Omental fat pad (tissue), 4 donors: ENCODE results near the gene IL6R. TPM values are rescaled to one million over a fixed set of nuclear protein-coding genes. Genes with fewer than 3 reads are reported as not detected.

Source experiments
- ATAC-seq: fragments of 150-250 bp; one replicate; pipeline ENCODE4 v1.9.1; 2016; ENCODE audit warnings: mild to moderate bottlenecking, moderate library complexity; ENCODE audit not compliant: low FRiP score
- DNase-seq: peaks from one replicate; pipeline ENCODE4 v3.0.0-alpha.2; 2019; ENCODE audit warnings: low spot score
- CTCF ChIP-seq, 3 donors: fragments of 450-650 bp; IDR thresholded peaks; one replicate each; pipeline ENCODE4 v1.5.1; 2016 to 2017; ENCODE audit warnings: antibody characterized with exemption in 3 of 3, mild to moderate bottlenecking in 3 of 3, moderate library complexity in 2 of 3
- total RNA-seq, 4 donors: library from RNA; depleted of rRNA; stranded (reverse); fragments of >200 nt; gene quantifications; one replicate each; pipeline ENCODE4 v1.1.0, GENCODE V29; 2016

Gene IL6R
- total RNA-seq, 4 donors from 2014 or later = 41.1 to 98.1 (median 62.5) TPM

- DNase-seq (no peak), ATAC-seq (no peak)
- TF ChIP-seq CTCF (IDR thresholded peaks at IDR 0.05) = no peak
These were observed 38.3 kb downstream of the IL6R start for GRCh38 chr1:154443274-154444013.

GRCh38 chr1:154445040-154445472, 39.9 kb downstream of the IL6R start:
- ATAC-seq (no peak), DNase-seq (no peak)
- TF ChIP-seq CTCF (IDR thresholded peaks at IDR 0.05) = no peak

- ATAC-seq (peak; percentile 72), DNase-seq (no peak)
- TF ChIP-seq CTCF (IDR thresholded peaks at IDR 0.05) = no peak
These were observed 41.1 kb downstream of the IL6R start for GRCh38 chr1:154446292-154446691.

- ATAC-seq = no peak
- TF ChIP-seq CTCF (IDR thresholded peaks at IDR 0.05) = no peak
- DNase-seq = no peak
These were observed 41.6 kb downstream of the IL6R start for GRCh38 chr1:154446789-154447188.

- DNase-seq (no peak), ATAC-seq (no peak)
- no peak for TF ChIP-seq CTCF (IDR thresholded peaks at IDR 0.05)
These were observed 43.2 kb downstream of the IL6R start for GRCh38 chr1:154448331-154448811.

GRCh38 chr1:154453161-154453560, 48.0 kb downstream of the IL6R start:
- TF ChIP-seq CTCF (IDR thresholded peaks at IDR 0.05) = no peak
- no peak for ATAC-seq
- DNase-seq = no peak
